A549 (cell line): ENCODE measurements around the gene NMNAT2.

Experiments
- FOXS1 ChIP-seq: fragments of 250-450 bp; sonication (Bioruptor Pico); IDR thresholded peaks from 2 replicates; pipeline ENCODE4 v1.5.0; 2020; ENCODE audit warnings: mild to moderate bottlenecking, moderate library complexity
- MAZ ChIP-seq: fragments of 150-350 bp; IDR thresholded peaks from 2 replicates; pipeline ENCODE4 v1.6.1; 2014; ENCODE audit warnings: antibody characterized with exemption, low read depth, low read length, borderline replicate concordance
- MYC ChIP-seq: IDR thresholded peaks from 2 replicates; pipeline ENCODE4 v1.6.1; 2012; ENCODE audit warnings: mild to moderate bottlenecking, inconsistent platforms, low read length, improper control_type of control experiment, borderline replicate concordance
- RNF2 ChIP-seq: fragments of 200-600 bp; sonication (generic); IDR thresholded peaks from 2 replicates; pipeline ENCODE4 v1.6.1; 2016; ENCODE audit warnings: low read depth, mild to moderate bottlenecking, antibody characterized with exemption, moderate library complexity, borderline replicate concordance
- TP53 ChIP-seq: fragments of 250-450 bp; sonication (Bioruptor Pico); IDR thresholded peaks from 2 replicates; pipeline ENCODE4 v1.5.0; 2021; ENCODE audit warnings: mild to moderate bottlenecking, moderate library complexity
- TF ChIP-seq, protein P1 (sequence below): fragments of 200-600 bp; sonication (generic); IDR thresholded peaks from 2 replicates; pipeline ENCODE4 v1.6.1; 2016; ENCODE audit warnings: antibody characterized with exemption, mild to moderate bottlenecking, moderate library complexity
- TF ChIP-seq, protein P2 (sequence below): fragments of >200 bp; sonication (Bioruptor Twin); formaldehyde crosslinking; IDR thresholded peaks from 3 replicates; pipeline ENCODE4 v1.5.1; 2016
- TF ChIP-seq, protein P3 (sequence below): IDR thresholded peaks from 2 replicates; pipeline ENCODE4 v1.6.1; 2012

DNA sequence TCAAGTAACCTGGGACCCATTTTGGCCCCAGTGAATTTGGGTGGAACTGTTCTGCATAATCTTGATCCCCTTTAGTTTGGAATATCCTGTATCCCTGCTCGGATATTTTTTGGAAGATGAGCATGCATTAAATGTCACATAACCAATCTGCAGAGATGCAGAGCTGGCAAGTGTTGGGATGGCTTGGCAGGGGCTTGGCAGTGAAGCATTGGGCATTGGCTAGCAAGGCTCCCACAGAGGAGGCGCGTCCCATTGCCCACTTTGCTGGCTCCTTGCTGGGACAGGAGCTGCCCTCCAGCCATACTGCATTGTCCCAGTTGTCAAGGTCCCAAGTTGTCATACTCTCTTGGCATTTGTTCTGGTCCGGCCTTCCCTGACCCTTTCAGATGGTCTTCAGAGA, 202.2 kb downstream of the NMNAT2 start:
- TF ChIP-seq, protein P1, sequence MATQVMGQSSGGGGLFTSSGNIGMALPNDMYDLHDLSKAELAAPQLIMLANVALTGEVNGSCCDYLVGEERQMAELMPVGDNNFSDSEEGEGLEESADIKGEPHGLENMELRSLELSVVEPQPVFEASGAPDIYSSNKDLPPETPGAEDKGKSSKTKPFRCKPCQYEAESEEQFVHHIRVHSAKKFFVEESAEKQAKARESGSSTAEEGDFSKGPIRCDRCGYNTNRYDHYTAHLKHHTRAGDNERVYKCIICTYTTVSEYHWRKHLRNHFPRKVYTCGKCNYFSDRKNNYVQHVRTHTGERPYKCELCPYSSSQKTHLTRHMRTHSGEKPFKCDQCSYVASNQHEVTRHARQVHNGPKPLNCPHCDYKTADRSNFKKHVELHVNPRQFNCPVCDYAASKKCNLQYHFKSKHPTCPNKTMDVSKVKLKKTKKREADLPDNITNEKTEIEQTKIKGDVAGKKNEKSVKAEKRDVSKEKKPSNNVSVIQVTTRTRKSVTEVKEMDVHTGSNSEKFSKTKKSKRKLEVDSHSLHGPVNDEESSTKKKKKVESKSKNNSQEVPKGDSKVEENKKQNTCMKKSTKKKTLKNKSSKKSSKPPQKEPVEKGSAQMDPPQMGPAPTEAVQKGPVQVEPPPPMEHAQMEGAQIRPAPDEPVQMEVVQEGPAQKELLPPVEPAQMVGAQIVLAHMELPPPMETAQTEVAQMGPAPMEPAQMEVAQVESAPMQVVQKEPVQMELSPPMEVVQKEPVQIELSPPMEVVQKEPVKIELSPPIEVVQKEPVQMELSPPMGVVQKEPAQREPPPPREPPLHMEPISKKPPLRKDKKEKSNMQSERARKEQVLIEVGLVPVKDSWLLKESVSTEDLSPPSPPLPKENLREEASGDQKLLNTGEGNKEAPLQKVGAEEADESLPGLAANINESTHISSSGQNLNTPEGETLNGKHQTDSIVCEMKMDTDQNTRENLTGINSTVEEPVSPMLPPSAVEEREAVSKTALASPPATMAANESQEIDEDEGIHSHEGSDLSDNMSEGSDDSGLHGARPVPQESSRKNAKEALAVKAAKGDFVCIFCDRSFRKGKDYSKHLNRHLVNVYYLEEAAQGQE: no peak
- TF ChIP-seq, protein P2, sequence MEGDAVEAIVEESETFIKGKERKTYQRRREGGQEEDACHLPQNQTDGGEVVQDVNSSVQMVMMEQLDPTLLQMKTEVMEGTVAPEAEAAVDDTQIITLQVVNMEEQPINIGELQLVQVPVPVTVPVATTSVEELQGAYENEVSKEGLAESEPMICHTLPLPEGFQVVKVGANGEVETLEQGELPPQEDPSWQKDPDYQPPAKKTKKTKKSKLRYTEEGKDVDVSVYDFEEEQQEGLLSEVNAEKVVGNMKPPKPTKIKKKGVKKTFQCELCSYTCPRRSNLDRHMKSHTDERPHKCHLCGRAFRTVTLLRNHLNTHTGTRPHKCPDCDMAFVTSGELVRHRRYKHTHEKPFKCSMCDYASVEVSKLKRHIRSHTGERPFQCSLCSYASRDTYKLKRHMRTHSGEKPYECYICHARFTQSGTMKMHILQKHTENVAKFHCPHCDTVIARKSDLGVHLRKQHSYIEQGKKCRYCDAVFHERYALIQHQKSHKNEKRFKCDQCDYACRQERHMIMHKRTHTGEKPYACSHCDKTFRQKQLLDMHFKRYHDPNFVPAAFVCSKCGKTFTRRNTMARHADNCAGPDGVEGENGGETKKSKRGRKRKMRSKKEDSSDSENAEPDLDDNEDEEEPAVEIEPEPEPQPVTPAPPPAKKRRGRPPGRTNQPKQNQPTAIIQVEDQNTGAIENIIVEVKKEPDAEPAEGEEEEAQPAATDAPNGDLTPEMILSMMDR: no peak
- TF ChIP-seq TP53 (no peak), MAZ (no peak), RNF2 (no peak), FOXS1 (CRISPR knock-in tag) (no peak), MYC (no peak)
- TF ChIP-seq, protein P3, sequence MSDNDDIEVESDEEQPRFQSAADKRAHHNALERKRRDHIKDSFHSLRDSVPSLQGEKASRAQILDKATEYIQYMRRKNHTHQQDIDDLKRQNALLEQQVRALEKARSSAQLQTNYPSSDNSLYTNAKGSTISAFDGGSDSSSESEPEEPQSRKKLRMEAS: no peak
